ENCODE results near the gene DBH. TPM values are rescaled to one million over a fixed set of nuclear protein-coding genes. Genes with fewer than 3 reads are reported as not detected.

DBH gene
- total and polyA plus RNA-seq, 2 donors from 2014 or later: 0.39 TPM; not detected in 1

DNA sequence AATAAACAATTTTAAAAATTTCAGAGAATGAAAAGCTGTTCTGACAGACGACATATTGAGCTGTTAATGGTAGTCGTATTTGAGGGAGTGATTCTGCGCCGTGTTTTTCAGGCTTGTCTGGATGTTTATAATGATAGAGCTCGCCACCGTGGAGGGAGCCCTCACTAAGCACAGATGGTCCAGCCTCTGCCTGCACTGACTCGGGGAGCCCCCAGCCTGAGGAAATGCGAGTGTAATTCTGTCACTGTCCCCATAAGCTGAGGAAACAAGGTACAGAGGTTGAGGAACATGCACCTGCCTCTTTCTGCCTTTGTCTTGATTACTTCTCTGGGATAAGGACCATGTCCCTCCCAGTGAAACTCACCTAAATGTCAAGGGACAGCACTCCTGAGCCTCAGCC, 7.4 kb upstream of the DBH start:
- H3K9ac ChIP-seq (ENCODE audit: low read length in 3 of 3): no peak overlapping the region

DNA sequence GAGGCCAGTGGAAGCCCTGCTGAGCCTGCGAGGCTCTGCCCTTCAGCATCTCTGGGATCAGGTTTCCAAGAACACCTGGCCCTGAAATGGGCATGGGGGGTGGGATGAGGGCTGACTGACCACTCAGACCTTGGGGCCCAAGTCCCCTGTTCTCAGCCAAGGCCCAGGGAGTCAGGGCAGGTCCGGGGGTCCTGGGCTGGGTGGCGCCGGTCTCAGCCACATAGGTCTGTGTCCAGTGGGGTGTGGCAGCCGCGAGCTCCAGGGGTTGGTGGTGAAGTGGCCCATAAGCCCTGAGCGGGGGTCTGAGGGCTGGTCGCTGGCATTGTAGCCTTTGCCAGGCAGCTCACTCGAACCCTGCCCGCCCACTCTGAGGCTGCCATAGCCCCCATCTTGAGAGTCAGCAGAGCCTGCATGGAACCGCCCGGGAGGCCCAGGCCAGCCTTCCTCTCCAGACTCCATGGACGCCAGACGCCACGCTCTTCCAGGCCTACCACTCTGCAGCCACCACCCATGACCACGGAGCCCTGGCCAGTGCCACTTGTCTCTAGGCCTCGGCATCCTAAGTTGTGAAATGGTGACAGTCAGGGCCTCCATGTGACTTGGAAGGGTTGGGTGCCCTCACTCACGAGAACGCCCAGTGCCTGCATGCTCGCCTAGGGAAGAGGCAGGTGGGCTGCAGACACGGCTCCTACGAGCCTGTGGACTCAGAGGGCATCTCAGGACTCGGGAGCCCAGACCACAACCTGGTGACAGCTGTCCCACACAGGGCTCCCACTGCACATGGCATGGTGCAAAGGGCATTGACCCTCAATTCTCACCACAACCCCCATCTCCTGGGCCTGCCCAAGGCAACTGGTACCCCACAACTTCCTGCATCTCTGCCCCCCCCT, 6.7 kb upstream of the DBH start:
- Histone ChIP-seq H3K9ac (ENCODE audit: low read length in 3 of 3) (no peak overlapping the region), H3K9me3 (ENCODE audit: control insufficient read depth in 2 of 3, insufficient read depth in 1 of 3, low read length in 3 of 3) (no peaks in the 10 kb centered on the region), H3K4me1 (ENCODE audit: control insufficient read depth in 2 of 3, insufficient read depth in 2 of 3, low read depth in 1 of 3, low read length in 3 of 3) (peaks cover 0 to 2% (median 0%) of the 10 kb centered on the region in 3 donors), H3K27me3 (ENCODE audit: control insufficient read depth, insufficient read depth, low read length) (no peaks in the 10 kb centered on the region), H3K27ac (ENCODE audit: low read depth in 2 of 2, low read length in 2 of 2) (no peak overlapping the region), H3K36me3 (ENCODE audit: control insufficient read depth in 2 of 3, insufficient read depth in 3 of 3, low read length in 3 of 3) (no peaks in the 10 kb centered on the region), H3K4me3 (ENCODE audit: low read length in 3 of 3) (no peak overlapping the region)
- DNase-seq: no peak
- no peak for FAIRE-seq
- intact Hi-C loops (cut with DNase I): no loop called here
- TF ChIP-seq, protein P1, sequence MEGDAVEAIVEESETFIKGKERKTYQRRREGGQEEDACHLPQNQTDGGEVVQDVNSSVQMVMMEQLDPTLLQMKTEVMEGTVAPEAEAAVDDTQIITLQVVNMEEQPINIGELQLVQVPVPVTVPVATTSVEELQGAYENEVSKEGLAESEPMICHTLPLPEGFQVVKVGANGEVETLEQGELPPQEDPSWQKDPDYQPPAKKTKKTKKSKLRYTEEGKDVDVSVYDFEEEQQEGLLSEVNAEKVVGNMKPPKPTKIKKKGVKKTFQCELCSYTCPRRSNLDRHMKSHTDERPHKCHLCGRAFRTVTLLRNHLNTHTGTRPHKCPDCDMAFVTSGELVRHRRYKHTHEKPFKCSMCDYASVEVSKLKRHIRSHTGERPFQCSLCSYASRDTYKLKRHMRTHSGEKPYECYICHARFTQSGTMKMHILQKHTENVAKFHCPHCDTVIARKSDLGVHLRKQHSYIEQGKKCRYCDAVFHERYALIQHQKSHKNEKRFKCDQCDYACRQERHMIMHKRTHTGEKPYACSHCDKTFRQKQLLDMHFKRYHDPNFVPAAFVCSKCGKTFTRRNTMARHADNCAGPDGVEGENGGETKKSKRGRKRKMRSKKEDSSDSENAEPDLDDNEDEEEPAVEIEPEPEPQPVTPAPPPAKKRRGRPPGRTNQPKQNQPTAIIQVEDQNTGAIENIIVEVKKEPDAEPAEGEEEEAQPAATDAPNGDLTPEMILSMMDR (IDR thresholded peaks at IDR 0.05; ENCODE audit: borderline replicate concordance, extremely low read depth, insufficient read depth): no peak

More for the DNA sequence above, 7.4 kb upstream of the DBH start:
- no peaks in the 10 kb centered on the region for H3K4me1 ChIP-seq (ENCODE audit: control insufficient read depth in 2 of 3, insufficient read depth in 2 of 3, low read depth in 1 of 3, low read length in 3 of 3)
- DNase-seq (no peak), FAIRE-seq (no peak)
- no peaks in the 10 kb centered on the region for H3K9me3 ChIP-seq (ENCODE audit: control insufficient read depth in 2 of 3, insufficient read depth in 1 of 3, low read length in 3 of 3)
- H3K4me3 ChIP-seq (ENCODE audit: low read length in 3 of 3): no peak overlapping the region
- TF ChIP-seq, protein P1 (IDR thresholded peaks at IDR 0.05; ENCODE audit: borderline replicate concordance, extremely low read depth, insufficient read depth): no peak
- H3K27ac ChIP-seq (ENCODE audit: low read depth in 2 of 2, low read length in 2 of 2): no peak overlapping the region
- intact Hi-C loops (cut with DNase I): no loop called here
- no peaks in the 10 kb centered on the region for H3K27me3 ChIP-seq (ENCODE audit: control insufficient read depth, insufficient read depth, low read length)
- H3K36me3 ChIP-seq (ENCODE audit: control insufficient read depth in 2 of 3, insufficient read depth in 3 of 3, low read length in 3 of 3): no peaks in the 10 kb centered on the region

DNA sequence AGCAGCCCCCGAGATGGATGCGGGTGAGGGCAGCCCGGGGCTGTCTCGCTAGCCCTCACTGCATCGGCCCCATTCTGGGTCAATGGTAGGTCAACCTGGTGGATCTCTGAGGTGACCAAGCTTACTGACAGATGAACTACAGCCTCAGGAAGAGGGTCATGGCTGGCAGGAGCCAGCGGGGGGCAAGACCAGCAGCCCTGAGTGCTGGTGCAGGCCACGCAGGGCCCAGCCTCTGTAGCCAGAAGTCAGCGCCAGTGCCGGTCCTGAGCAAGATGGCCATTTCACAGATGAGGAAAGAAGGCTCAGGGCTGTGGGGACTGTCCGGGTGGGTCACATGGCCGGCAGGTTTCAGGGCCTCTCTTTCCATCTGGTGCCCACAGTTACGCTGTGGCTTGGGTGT, 5.1 kb upstream of the DBH start:
- TF ChIP-seq, protein P1 (IDR thresholded peaks at IDR 0.05; ENCODE audit: borderline replicate concordance, extremely low read depth, insufficient read depth): no peak
- H3K9me3 ChIP-seq (ENCODE audit: control insufficient read depth in 2 of 3, insufficient read depth in 1 of 3, low read length in 3 of 3): no peaks in the 10 kb centered on the region
- H3K27ac ChIP-seq (ENCODE audit: low read depth in 2 of 2, low read length in 2 of 2): no peak overlapping the region
- no peak overlapping the region for H3K4me3 ChIP-seq (ENCODE audit: low read length in 3 of 3)
- peaks cover 0 to 7% (median 0%) of the 10 kb centered on the region in 3 donors for H3K4me1 ChIP-seq (ENCODE audit: control insufficient read depth in 2 of 3, insufficient read depth in 2 of 3, low read depth in 1 of 3, low read length in 3 of 3)
- FAIRE-seq (no peak), DNase-seq (no peak)
- intact Hi-C loops (cut with DNase I): no loop called here
- no peaks in the 10 kb centered on the region for H3K27me3 ChIP-seq (ENCODE audit: control insufficient read depth, insufficient read depth, low read length)
- no peak overlapping the region for H3K9ac ChIP-seq (ENCODE audit: low read length in 3 of 3)
- H3K36me3 ChIP-seq (ENCODE audit: control insufficient read depth in 2 of 3, insufficient read depth in 3 of 3, low read length in 3 of 3): no peaks in the 10 kb centered on the region

Data from kidney (tissue), 14 donors.